Stomach (tissue), 4 donors: ENCODE data around the gene ZNF143.

Experiments used
- CTCF ChIP-seq, 7 experiments: fragments of 450-650 bp in 4 of 7; fragments of 200-600 bp in 3 of 7; sonication (generic) in 3 of 7; IDR thresholded peaks; one replicate each; pipeline ENCODE4 v1.5.1; 2016 to 2019; ENCODE audit warnings: antibody characterized with exemption in 7 of 7, control low read depth in 2 of 7, mild to moderate bottlenecking in 1 of 7
- POLR2A ChIP-seq, 4 donors: fragments of 450-650 bp; IDR thresholded peaks; one replicate each; pipeline ENCODE4 v1.6.1; 2016; ENCODE audit warnings: antibody characterized with exemption in 4 of 4, control low read depth in 2 of 4, mild to moderate bottlenecking in 1 of 4, moderate library complexity in 1 of 4

DNA sequence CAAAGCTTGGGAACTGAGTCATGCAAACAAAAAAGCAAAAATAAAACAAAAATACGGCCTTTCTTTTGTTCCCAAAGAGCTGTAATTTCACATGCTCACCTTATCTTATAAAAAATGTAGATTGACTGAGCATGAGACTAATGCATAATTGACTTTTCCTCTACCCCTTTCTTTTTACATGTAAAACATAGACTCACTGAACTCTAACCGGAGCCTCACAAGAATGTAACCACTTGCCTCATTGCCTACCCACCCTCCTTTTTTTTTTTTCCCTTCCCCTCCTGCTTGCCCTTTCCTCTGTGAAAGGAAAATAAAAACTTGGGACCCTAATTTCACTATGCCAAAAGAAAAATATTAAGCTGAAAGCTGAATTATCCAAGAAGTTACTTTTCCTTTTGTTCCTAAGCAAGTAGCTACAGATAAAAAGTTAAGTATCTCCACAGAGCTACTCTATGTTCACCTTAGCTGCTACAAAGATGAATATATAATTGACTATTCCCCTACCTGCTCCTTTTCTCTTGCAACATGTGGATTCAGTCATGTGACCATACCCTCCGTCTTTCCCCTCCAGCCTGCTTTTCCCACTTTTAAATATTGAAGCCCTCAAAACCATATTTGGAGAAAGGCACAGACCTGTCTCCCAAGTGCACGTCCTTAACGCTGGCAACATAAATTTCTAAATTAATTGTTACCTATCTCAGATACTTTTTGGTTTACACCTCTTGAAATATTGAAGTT, 73.1 kb downstream of the ZNF143 start:
- TF ChIP-seq CTCF (IDR thresholded peaks at IDR 0.05) (no peak), POLR2A (IDR thresholded peaks at IDR 0.05) (no peak)
